ENCODE results near the gene CSDE1.
A peak's percentile ranks its signal among the peaks of the same experiment; 100 is the strongest.

CSDE1 gene

DNA sequence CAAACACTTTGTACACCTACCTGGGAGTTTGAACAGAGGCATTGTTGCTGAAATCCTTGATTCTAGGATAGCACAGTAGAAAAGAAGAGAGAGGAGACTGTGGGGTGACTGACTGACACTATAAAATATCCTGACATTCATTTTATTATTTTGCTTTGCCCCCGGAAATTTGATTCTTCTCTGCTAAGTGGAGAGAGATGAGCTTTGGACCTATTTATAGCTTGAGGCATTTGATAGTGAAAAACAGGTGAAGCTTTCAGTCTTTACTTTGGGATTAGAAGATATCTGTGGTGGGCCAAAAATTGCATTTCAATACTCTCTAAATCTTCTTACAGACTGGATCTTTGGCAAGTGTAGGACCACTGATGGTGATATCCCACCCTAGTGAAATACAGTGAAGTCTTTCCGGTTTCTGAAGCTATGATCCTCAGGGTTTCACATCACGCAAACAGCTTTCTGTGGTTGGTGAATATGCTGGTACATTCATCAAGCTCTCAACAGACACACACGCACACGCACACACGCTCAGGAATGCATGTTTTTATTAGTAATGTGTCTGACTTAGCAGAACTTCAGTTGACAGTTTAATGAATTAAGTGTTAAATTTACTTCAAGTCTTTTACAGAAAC is 62.2 kb downstream of the CSDE1 start, which contains the start of gene AMPD1:
TSS of gene AMPD1 (minus strand) at position 117 of the 629 bp plus-strand sequence. CDS start at position 42, 75 bp downstream.
- H3K9me3 Mint-ChIP-seq = no peaks in the 10 kb centered on the region
- H3K27me3 Mint-ChIP-seq = no peaks in the 10 kb centered on the region
- DNase-seq (no peak), ATAC-seq (no peak)
- no peaks in the 10 kb centered on the region for H3K4me1 Mint-ChIP-seq
- H3K27ac Mint-ChIP-seq = peak within 1 kb of the TSS in 1 of 2 donors; percentile 40
- H3K4me3 Mint-ChIP-seq = no peak within 1 kb of the TSS

DNA sequence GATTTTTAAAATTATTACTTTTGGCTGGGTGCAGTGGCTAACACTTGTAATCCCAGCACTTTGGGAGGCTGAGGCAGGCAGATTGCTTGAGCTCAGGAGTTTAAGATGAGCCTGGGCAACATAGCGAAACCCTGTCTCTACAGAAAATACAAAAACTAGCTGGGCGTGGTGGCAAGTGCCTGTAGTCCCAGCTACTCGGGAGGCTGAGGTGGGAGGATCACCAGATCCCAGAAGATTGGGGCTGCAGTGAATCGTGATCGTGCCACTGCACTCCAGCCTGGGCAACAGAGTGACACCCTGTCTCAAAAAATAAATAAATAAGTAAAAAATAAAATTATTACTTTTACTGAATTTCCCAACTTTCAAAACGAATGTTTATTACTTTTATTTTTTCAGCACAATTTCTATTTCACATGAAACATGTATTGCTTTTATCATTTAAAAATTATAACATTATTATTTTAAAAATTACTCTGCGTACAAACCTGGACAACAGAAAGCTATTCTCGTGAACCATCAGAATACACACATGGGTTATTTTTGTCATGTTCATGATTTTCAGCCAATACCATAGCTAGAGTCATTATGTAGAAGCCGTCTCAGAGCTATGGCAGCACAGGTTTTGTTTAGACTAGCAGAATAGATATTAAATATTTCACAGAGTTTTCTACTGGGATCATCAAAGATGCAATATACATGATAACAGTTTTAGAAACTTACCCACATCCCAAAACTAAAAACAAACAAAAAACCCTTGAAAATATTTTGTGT is 63.1 kb downstream of the CSDE1 start:
- Mint-ChIP-seq H3K4me1 (no peaks in the 10 kb centered on the region), H3K9me3 (no peaks in the 10 kb centered on the region)
- no peak for ATAC-seq

DNA sequence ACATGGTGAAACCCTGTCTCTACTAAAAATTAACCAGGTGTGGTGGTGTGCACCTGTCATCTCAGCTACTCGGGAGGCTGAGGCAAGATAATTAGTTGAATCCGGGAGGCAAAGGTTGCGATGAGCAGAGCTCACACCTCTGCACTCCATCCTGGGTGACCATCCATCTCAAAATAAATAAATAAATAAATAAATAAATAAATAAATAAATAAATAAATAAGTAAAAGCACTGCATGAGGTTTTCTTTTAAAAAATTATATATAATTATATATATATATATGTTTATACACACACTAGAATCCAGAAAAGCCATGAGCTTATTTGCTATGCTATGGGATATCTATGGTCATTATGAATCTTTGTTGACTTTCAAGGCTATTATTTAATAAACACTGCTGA is 64.8 kb downstream of the CSDE1 start:
- no peak for ATAC-seq
- H3K4me3 Mint-ChIP-seq = no peak overlapping the region
- H3K4me1 Mint-ChIP-seq = no peaks in the 10 kb centered on the region
- no peaks in the 10 kb centered on the region for H3K27me3 Mint-ChIP-seq
- H3K27ac Mint-ChIP-seq = no peak overlapping the region
- H3K9me3 Mint-ChIP-seq = no peaks in the 10 kb centered on the region
- DNase-seq = no peak

More for the DNA sequence above, 63.1 kb downstream of the CSDE1 start:
- Mint-ChIP-seq H3K27me3 (no peaks in the 10 kb centered on the region), H3K4me3 (no peak overlapping the region), H3K27ac (peak overlapping the region in 1 of 2 donors; percentile 40)
- no peak for DNase-seq

DNA sequence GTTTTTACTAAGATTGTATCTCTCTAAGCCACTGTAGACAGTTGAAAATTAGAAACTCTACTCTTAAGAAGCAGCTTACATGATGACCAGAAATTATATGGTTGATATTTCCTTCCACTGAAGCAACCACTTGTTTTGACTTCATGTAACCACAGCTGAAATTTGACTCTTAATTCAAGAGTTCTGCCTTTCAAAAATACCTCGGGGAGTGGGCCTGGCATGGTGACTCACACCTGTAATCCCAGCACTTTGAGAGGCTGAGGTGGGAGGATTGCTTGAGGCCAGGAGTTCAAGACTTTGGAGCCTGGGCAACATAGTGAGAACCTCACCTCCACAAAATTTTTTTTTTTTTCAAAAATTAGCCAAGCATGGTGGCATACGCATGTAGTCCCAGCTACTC is 66.7 kb downstream of the CSDE1 start:
- Mint-ChIP-seq H3K4me3 (no peak overlapping the region), H3K27ac (peak overlapping the region in 1 of 2 donors; percentile 21), H3K9me3 (no peaks in the 10 kb centered on the region), H3K27me3 (peaks cover 18% of the 10 kb centered on the region), H3K4me1 (no peaks in the 10 kb centered on the region)
- DNase-seq (no peak), ATAC-seq (no peak)

DNA sequence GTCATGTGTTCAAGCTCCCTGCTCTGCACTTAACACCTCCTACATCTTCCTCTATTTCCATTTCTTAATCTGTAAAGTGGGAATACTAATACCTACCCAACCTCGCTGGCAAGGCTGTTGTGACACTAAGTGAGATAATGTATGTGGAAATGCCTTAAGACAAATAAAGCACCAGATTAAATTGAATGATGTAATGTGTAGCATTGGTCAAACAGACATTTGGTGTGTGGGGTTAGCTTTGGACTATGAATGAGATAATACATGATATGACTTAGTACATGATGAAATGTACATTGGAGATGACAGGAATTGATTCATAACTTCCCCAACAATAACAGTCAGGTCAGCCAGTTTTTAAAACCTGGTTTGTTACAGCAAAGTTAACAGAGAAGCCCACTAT is 67.6 kb downstream of the CSDE1 start:
- Mint-ChIP-seq H3K27me3 (peaks cover 28% of the 10 kb centered on the region), H3K9me3 (no peaks in the 10 kb centered on the region), H3K4me3 (no peak overlapping the region), H3K27ac (no peak overlapping the region), H3K4me1 (no peaks in the 10 kb centered on the region)
- ATAC-seq (no peak), DNase-seq (no peak)

DNA sequence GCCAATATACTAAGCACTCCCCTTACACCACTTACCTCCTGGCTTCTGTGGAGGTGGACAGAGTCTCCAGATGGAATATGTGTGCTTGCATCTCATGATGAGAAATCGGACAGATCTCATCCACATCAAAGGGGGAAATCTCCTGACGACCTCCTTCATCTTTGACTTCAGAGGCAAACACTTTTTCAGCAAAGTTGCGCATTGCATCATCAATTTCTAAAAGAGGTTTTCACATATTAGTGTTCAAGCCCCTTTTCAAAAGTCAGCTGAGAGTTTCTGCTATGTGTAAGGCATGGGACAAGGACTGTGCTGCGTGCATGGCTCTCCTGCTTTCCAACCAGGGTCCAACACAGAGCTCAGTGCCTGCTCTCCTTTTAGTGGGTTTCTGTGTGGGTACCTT is 69.3 kb downstream of the CSDE1 start:
- H3K4me3 Mint-ChIP-seq = no peak overlapping the region
- H3K27me3 Mint-ChIP-seq = peaks cover 34% of the 10 kb centered on the region
- no peak overlapping the region for H3K27ac Mint-ChIP-seq
- no peak for ATAC-seq
- H3K9me3 Mint-ChIP-seq = no peaks in the 10 kb centered on the region
- DNase-seq = no peak
- no peaks in the 10 kb centered on the region for H3K4me1 Mint-ChIP-seq

DNA sequence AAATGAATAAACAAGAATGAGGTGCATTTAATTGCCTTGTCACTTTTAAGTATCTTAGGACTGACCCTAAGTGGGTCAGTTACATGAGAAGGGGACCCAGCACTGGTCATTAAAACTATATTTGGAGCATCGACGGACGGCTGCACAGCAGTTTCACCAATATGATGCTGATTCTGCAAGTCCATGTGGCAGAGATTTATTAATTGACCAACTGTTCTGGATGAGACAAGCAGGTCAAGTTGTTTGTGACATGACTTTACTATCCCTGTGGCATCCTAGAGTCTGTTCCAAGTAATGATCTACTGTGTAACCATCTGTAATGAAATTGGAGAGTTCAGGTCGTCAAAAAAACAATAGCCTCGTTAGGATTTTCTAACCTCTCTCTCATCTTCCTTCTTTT is 71.9 kb downstream of the CSDE1 start:
- H3K9me3 Mint-ChIP-seq = no peaks in the 10 kb centered on the region
- H3K27ac Mint-ChIP-seq = no peak overlapping the region
- peaks cover 47% of the 10 kb centered on the region for H3K27me3 Mint-ChIP-seq
- H3K4me1 Mint-ChIP-seq = no peaks in the 10 kb centered on the region
- H3K4me3 Mint-ChIP-seq = no peak overlapping the region
- ATAC-seq = no peak
- DNase-seq = no peak

DNA sequence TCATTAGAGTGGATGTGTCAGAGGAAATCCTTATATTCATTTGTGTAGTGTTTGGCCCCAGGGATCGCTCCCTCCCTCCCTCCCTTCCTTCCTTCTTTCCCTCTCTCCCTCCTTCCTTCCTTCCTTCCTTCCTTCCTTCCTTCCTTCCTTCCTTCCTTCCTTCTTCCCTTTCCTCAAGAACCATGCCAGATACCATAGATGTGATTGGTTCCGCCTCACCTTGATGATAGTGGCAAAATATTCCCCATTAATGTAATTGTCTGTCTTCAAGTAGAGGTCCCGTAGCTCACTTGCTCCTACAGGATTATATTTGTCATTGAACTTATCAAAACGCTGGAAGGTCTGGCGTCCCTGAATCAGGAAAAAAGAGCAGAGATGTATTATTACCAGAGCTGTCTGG is 80.1 kb downstream of the CSDE1 start:
- H3K27ac Mint-ChIP-seq = no peak overlapping the region
- DNase-seq (no peak), ATAC-seq (no peak)
- no peaks in the 10 kb centered on the region for H3K4me1 Mint-ChIP-seq
- peaks cover 38% of the 10 kb centered on the region for H3K27me3 Mint-ChIP-seq
- H3K4me3 Mint-ChIP-seq = no peak overlapping the region
- no peaks in the 10 kb centered on the region for H3K9me3 Mint-ChIP-seq

DNA sequence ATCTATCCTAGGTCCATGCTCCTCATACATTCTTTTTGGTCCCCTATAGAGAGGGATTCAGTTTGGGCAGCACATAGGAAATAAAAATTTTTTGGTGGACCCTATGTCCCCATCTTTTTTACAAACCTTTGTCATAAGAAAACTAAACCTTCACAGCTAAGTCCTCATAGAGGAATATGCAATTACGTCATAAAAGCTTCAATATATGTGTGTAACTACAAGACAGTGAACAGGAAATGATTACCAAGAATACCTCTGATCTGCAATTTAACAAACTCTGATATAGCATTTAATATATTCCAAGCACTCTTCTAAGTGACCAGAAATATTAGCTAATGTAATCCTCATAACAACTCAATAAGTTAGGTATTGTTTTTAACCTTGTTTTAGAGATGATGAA is 81.7 kb downstream of the CSDE1 start:
- no peaks in the 10 kb centered on the region for H3K4me1 Mint-ChIP-seq
- H3K4me3 Mint-ChIP-seq = no peak overlapping the region
- H3K9me3 Mint-ChIP-seq = no peaks in the 10 kb centered on the region
- H3K27ac Mint-ChIP-seq = no peak overlapping the region
- DNase-seq (no peak), ATAC-seq (no peak)
- H3K27me3 Mint-ChIP-seq = peaks cover 33% of the 10 kb centered on the region

DNA sequence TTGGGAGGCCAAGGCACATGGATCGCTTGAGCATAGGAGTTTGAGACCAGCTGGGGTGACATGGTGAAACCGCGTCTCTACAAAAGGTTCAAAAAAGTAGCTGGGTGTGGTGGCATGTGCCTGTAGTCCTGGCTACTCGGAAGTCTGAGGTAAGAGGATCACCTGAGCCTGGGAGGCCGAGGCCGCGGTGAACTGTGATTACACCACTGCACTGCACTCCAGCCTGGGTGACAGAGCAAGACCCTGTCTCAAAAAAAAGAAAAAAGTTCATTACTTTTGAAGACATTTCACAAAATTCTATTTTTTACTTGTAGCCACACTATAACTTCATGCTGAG is 85.9 kb downstream of the CSDE1 start:
- H3K27me3 Mint-ChIP-seq = peaks cover 39% of the 10 kb centered on the region
- H3K27ac Mint-ChIP-seq = no peak overlapping the region
- no peaks in the 10 kb centered on the region for H3K9me3 Mint-ChIP-seq
- ATAC-seq (no peak), DNase-seq (no peak)
- H3K4me1 Mint-ChIP-seq = peaks cover 9% of the 10 kb centered on the region
- H3K4me3 Mint-ChIP-seq = no peak overlapping the region

DNA sequence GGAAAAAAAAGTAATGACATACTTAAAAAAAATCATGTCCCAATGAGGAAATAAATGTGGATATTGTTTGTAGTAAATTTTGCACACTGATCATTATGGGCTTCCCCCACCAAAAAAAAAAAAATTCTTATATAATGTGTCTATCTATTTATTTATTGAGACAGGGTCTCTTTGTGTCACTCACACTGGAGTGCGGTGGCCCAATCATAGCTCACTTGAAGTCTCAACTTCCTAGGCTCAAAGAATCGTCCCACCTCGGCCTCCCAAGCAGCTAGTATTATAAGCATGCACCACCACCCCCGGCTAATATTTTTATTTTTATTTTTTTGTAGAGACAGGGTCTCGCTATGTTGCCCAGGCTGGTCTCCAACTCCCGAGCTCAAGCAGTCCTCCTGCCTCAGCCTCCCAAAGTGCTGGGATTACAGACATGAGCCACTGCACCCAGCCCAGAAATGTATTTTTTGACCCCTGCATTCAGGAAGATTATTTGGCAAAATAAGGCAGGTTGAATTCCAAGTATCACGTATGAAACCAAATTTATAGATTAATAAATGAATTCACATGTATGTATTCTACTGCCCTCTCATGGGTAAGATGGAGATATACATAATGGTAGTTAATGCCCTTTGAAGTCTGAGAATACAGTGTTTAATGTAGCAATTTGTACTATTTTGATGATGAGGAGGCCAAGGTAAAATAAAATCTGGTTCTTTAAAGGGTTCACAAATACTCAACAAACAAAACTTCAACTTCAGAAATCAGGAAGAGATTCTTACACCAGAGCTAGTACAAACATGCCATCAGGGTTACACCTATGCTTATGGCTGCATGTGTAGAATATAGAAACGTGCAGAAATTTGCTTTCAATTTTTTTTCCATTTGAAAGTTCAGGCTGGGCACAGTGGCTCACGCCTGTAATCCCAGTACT is 86.5 kb downstream of the CSDE1 start:
- no peaks in the 10 kb centered on the region for H3K9me3 Mint-ChIP-seq
- peaks cover 39% of the 10 kb centered on the region for H3K27me3 Mint-ChIP-seq
- H3K4me3 Mint-ChIP-seq = no peak overlapping the region
- H3K4me1 Mint-ChIP-seq = peaks cover 9% of the 10 kb centered on the region
- ATAC-seq = no peak
- H3K27ac Mint-ChIP-seq = no peak overlapping the region
- DNase-seq = no peak

DNA sequence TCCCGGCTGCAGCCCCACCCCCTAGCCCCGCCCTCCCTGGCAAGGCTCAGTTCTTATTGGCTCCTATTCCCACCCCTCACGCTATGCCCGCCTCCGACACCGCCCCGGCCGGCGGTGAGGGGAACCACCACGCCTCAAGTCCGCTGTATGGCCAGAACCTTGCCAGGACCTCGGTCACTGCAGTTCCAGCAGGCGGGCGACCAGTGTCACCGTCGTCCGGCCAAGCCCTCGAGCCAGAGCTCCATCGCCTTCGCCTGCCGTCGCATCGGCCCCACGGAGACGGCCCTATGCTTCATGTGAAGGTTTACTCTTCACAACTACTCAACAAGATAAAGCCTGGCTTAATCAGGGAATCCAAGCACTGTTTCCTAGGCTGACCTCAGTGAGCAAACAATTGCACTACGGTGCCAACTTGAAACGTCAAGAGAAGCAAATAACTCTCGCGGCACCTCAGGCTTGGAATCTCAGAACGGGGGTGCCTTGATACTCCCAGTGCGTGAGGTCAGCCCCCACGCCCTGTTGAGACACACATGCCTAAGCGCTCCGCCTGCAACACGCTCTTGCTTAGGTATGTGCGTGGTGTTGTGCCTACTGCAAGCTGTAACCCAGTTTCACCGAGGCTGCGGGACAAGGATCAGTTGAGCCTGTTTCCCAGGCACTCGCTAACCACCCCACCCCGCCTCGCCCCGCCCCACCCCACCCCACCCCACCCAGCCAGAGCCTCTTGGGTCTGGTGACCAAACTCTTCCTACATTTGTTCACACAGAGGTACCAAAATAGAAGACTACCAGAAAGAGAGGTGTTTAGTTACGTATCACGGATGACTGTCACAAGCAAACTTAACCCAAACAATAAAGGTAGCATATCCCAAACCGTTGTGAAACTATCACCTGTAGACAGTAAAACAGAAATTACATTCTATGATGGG is 87.4 kb downstream of the CSDE1 start:
- Mint-ChIP-seq H3K4me3 (peak overlapping the region; percentile 92 to 94), H3K4me1 (peaks cover 9% of the 10 kb centered on the region), H3K9me3 (no peaks in the 10 kb centered on the region), H3K27me3 (peaks cover 38% of the 10 kb centered on the region), H3K27ac (peak overlapping the region in 1 of 2 donors; percentile 79)
- peak in 1 of 2 donors; percentile 81 for DNase-seq
- ATAC-seq = peak; percentile 97

DNA sequence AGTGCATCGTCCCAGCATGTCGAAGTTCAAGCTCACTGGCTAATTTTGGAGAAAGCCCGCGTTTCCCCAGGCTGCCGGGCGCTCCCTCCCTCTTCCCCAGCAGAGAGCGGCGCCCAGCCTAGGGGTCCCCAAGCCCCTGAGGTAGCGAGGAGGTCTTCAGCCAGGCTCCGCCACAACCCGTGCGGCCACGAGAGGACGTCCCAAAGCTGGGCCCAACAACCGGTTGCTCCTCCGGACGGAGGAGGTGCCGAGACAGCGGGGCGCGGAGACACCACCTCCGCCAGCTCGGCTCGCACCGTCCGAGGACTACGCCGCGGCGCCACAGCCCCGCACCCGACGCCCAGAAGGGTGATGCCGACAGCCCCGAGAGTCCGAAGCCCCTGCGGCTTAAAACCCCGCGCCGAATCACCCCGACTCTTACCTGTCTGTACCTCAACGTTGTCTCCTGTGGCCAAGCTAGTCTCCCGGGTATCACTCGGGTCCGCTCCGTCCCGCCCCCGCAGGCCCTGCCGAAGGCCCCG is 88.2 kb downstream of the CSDE1 start, which contains the start of gene DENND2C:
TSS of gene DENND2C (minus strand) at position 488 of the 521 bp plus-strand sequence. CDS start 44,065 bp downstream, outside the sequence.
- H3K4me1 Mint-ChIP-seq = peaks cover 9% of the 10 kb centered on the region
- DNase-seq (peak in 1 of 2 donors; percentile 78), ATAC-seq (peak; percentile 83)
- no peaks in the 10 kb centered on the region for H3K9me3 Mint-ChIP-seq
- peaks cover 34% of the 10 kb centered on the region for H3K27me3 Mint-ChIP-seq
- H3K4me3 Mint-ChIP-seq = peak within 1 kb of the TSS; percentile 92 to 94
- peak within 1 kb of the TSS in 1 of 2 donors; percentile 79 for H3K27ac Mint-ChIP-seq

DNA sequence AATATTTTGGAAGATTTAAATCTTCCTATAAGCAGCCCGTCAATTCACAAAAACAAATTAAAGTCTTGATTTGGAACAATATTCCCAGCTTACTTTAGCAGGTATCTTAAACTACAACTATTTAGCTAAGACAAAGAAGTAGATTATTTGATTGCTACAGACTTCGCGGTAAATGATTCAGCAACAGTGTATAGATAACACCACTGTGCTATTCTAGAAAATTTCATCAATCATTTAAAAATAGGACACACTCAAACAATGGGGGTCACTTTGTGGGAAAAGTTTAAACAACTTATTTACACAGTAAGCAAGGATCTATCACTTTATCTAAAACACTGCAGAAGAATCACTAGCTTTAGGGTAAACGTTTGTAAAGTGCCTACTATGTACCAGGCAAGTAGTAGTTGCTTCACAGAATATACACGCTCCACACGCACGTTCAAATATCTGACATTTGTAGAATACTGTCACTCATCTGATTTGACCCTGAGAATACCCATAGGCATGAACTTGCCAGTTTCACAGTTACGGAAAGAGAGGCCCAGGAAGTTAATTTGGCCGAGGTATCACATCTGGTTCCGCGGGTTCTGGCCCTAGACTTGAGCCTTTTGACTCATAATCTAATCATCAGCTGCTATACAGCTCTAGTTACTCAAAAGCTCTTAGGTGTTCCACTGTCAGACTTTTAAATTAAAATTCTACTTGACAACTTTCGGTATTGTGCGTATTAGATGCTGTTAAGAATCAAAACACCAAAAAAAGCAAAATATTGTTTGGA is 88.8 kb downstream of the CSDE1 start:
- ATAC-seq (no peak), DNase-seq (no peak)
- peak overlapping the region; percentile 92 to 94 for H3K4me3 Mint-ChIP-seq
- H3K27ac Mint-ChIP-seq = peak overlapping the region in 1 of 2 donors; percentile 6
- H3K4me1 Mint-ChIP-seq = peaks cover 9% of the 10 kb centered on the region
- no peaks in the 10 kb centered on the region for H3K9me3 Mint-ChIP-seq
- H3K27me3 Mint-ChIP-seq = peaks cover 29% of the 10 kb centered on the region

Data from stimulated activated naive CD8-positive, alpha-beta T cell treated with anti-CD3 and anti-CD28 coated beads, Interleukin-15, amount 100 ng/mL, for 72 hours (primary cell).